Liver (tissue), 3 donors: ENCODE measurements around the gene LAT.

Experiments used
- CTCF ChIP-seq: fragments of 150-350 bp; IDR thresholded peaks from 2 replicates; pipeline ENCODE4 v1.5.1; 2017; ENCODE audit warnings: improper control_type of control experiment, low read depth, low read length; ENCODE audit not compliant: missing input control
- EGR1 ChIP-seq, 2 donors: IDR thresholded peaks; 2 replicates each; pipeline ENCODE4 v1.6.1; 2016 to 2018; ENCODE audit warnings: antibody characterized with exemption in 2 of 2, low read depth in 2 of 2
- FOXA1 ChIP-seq: IDR thresholded peaks from 2 replicates; pipeline ENCODE4 v1.6.1; 2016; ENCODE audit warnings: antibody characterized with exemption
- FOXA2 ChIP-seq: IDR thresholded peaks from 2 replicates; pipeline ENCODE4 v1.6.1; 2016; ENCODE audit warnings: antibody characterized with exemption
- HNF4A ChIP-seq, 2 donors: conservative IDR thresholded peaks; 2 replicates each; pipeline ENCODE4 v1.6.1; 2016; ENCODE audit warnings: antibody characterized with exemption in 2 of 2, mild to moderate bottlenecking in 2 of 2
- JUND ChIP-seq, 2 donors: IDR thresholded peaks; 2 replicates each; pipeline ENCODE4 v1.6.1; 2016; ENCODE audit warnings: antibody characterized with exemption in 2 of 2
- MAX ChIP-seq: IDR thresholded peaks from 2 replicates; pipeline ENCODE4 v1.6.1; 2016; ENCODE audit warnings: antibody characterized with exemption
- RXRA ChIP-seq, 2 donors: IDR thresholded peaks; 2 replicates each; pipeline ENCODE4 v1.6.1; 2017 to 2018; ENCODE audit warnings: antibody characterized with exemption in 2 of 2, mild to moderate bottlenecking in 1 of 2
- TAF1 ChIP-seq: conservative IDR thresholded peaks from 2 replicates; pipeline ENCODE4 v1.6.1; 2016; ENCODE audit warnings: antibody characterized with exemption, mild to moderate bottlenecking
- YY1 ChIP-seq: IDR thresholded peaks from 2 replicates; pipeline ENCODE4 v1.6.1; 2016; ENCODE audit warnings: antibody characterized with exemption, mild to moderate bottlenecking
- donor health status: healthy.
- donor health status: healthy.

- TF ChIP-seq CTCF (no peak), TAF1 (no peak), RXRA (IDR thresholded peaks at IDR 0.05) (no peak), YY1 (no peak), MAX (no peak), FOXA2 (no peak), HNF4A (conservative IDR thresholded peaks at IDR 0.05) (no peak), EGR1 (IDR thresholded peaks at IDR 0.05; ENCODE audit: low read depth in 2 of 2) (no peak), JUND (IDR thresholded peaks at IDR 0.05) (no peak), FOXA1 (no peak)
These were observed 15.2 kb downstream of the LAT start for GRCh38 chr16:29000019-29000418.
